ENCODE measurements around the gene TLR9.
A peak's percentile ranks its signal among the peaks of the same experiment; 100 is the strongest.

The TLR9 gene

GRCh38 chr3:52247409-52248164, 22.1 kb upstream of the TLR9 start:
- DNase-seq: no peak

GRCh38 chr3:52246728-52247408, 21.4 kb upstream of the TLR9 start:
- no peak for DNase-seq

- DNase-seq: no peak
Observed at GRCh38 chr3:52246264-52246620, 20.8 kb upstream of the TLR9 start.

GRCh38 chr3:52245322-52246263, 20.1 kb upstream of the TLR9 start, which contains the start of gene PPM1M:
Gene PPM1M, plus strand, starts transcription at chr3:52245759. Its CDS starts 66 bp downstream, at chr3:52245825.
- peak; percentile 66 for DNase-seq

DNA sequence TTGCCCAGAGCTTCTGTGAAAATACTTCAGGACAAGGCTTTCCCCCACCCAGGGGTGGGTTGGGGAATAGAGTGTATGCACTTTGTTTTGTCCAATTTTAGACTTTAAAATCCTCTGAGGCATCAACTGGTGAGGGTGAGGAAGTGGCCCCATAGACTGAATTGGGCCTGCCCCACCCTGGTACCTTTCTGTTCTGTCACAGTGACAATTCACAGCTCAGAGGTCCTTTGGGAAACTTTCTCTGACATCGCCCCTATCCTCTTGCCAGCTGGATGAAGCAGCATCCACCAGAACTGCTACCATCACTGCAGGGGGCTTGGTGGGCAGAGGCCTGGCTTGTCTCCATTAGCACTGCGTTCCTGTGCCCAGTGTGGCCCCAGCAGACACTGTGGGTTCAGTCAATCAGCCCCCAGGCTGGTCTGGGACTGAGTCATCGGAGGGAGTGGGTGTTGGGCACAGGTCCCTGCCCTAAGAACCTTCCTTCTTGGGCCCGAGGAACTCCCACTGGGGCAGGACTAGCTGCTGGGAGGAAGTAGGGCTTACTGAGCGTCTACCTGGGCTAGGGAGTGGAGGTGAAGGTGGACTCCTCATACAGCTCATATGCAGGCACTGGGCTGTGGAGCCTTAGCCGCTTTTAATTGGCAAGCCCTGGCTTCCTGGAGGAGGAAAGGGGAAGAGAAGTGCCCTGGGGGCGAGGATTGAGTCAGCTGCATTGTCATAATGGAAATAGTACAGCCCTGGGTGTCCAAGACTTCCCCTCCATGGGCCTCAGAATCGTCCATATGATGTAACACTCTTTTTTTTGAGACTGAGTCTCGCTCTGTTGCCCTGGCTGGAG, 18.6 kb upstream of the TLR9 start:
- peak; percentile 69 for DNase-seq

DNA sequence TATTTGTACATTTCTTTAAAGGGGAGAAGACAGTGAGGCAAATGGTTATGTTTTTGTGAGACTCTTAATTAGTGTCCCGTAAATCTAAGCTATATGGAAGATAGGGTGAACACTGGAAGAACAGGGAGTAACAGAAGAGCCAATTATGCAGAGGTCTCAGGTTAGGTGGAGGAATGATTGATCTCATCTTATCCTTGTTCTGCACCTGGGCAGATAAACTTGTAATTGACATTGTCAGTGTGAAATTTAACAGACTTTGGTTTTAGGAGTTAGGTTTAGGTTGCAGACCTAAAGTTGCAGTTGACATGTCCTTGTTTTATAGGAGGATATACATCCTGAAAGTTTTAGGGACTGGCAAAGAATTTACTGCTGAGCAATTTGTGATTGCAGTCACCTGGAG, 16.6 kb upstream of the TLR9 start:
- DNase-seq: no peak

- no peak for DNase-seq
Observed at GRCh38 chr3:52240886-52241370, 15.5 kb upstream of the TLR9 start.

- DNase-seq: peak; percentile 79
Observed at GRCh38 chr3:52240059-52240885, 14.8 kb upstream of the TLR9 start.

DNA sequence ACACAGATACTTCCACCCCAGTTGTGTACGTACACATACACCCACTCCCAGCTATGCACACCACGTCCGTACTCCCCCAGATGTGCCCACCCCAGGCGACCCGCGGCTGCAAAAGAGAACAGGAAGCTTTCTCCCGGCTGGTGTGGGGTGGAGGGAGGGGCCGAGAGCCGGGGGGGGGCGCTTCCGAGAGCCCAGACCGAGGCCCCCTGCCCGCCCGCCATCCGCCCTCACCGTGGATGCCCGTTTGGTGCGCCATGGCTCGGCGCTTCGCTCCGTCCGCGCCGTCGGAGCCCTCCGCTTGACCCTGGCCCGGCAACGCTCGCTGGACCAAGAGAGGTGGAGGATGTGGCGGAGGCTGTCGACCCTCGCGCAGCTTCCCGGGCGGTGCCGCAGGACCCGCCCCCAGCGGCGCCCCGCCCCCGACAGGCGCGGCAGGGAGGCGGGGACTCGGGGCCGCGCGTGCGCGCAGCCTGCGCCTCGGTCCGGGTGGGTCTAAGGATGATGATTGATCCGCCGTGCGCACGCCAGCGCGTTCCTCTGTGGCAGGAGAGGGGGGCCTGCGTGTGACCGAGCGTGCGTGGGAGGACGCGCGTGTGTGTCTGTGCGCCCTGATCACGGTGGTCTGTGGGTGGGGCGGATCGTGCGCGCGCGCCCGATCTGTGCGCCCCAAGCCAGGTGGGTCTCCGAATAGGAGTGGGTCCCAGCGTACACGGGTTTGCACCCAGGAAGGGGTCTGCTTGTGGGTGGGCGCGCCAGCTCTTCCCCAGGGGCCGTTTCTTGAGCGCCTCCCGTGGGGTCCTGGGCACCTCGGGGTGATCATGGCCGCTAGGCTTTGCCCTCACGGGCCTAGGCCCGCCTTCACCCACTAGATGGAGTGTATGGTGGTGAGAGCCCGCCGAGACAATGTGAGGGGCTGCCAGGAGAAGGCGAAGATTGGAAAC, 13.6 kb upstream of the TLR9 start, which contains the start of gene TWF2:
TSS of gene TWF2 (minus strand) at position 398 of the 941 bp plus-strand sequence. CDS start at position 256, 142 bp downstream.
- peak; percentile 81 for DNase-seq

- no peak for DNase-seq
Observed at GRCh38 chr3:52238193-52238760, 12.8 kb upstream of the TLR9 start.

DNA sequence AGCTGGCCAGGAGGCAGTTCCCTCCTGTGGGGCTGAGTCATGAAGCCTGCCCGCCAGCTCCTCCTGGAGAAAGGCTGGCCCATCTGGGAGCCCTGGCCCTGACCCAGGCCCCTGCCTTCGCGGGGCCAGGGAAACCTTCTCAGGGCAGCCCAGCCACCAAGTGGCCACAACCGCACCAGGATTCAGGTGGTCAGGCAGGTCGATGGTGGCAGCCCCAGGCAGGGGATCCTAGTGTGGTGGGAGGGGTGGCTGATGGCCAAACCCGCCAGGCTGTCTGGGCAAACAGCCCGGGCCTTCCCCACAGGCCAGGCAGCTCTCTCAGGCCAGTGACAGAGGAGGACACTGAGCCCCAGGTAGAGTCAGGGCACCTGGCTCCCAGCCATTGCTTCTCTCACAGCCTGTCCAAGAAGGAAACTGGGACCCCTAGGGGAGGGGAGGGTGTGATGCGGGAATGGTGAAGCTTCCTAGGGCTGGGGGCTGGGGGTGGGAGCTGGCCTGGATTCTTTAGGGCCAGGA, 12.3 kb upstream of the TLR9 start:
- peak; percentile 90 for DNase-seq

GRCh38 chr3:52237006-52237656, 11.7 kb upstream of the TLR9 start:
- no peak for DNase-seq

DNA sequence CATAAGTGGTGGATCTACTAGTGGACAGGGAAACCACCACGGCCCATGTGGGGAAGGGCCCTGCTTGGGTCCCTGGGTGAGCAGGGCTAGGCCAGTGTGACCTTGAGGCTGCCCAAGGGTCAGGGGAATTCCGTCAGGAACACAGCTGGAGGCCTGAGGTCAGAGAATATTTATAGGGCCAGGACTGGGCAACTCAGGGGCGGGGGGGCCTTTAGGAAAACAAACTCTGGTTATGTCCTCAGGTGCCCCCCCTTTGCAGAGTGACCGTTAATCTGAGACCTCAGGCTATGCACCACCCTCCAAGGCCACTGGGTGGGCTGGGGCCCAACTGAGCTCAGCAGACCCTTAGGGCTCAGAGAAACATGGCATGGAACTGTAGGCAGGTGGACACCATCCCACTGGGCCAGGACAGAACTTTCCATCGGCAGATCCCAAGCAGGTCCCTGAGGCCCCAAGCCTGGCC, 11.0 kb upstream of the TLR9 start:
- no peak for DNase-seq

- DNase-seq: no peak
Observed at GRCh38 chr3:52234516-52235447, 9.3 kb upstream of the TLR9 start.

DNA sequence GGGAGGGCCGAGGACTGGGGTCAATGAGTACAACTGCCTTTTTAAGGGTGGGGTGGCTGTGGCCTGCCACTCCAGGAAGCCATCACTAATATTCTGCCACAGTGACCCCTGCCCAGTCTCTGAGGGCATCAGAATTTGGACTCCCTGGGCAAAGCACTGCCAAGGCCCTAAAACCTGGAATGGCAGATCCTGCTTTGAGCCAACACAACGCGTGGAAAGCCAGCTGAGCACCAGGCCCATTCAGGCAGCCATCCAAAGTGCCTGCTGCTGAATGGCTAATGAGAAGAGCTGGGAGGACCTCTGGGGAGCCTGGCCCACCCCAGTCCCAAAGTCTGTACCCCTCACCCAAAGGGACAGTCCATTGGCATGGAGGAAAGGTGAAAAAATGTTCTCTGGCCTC, 8.5 kb upstream of the TLR9 start:
- no peak for DNase-seq

- DNase-seq: no peak
Observed at GRCh38 chr3:52233108-52233591, 7.7 kb upstream of the TLR9 start.

All from fibroblast of skin of back (primary cell).